ENCODE data around the gene PGAP2. TPM values are rescaled to one million over a fixed set of nuclear protein-coding genes. Genes with fewer than 3 reads are reported as not detected.
A peak's percentile ranks its signal among the peaks of the same experiment; 100 is the strongest.

Gene PGAP2
- total and polyA plus RNA-seq, 4 experiments from 2014 or later: 16.2 to 20.7 (median 18.5) TPM

DNA sequence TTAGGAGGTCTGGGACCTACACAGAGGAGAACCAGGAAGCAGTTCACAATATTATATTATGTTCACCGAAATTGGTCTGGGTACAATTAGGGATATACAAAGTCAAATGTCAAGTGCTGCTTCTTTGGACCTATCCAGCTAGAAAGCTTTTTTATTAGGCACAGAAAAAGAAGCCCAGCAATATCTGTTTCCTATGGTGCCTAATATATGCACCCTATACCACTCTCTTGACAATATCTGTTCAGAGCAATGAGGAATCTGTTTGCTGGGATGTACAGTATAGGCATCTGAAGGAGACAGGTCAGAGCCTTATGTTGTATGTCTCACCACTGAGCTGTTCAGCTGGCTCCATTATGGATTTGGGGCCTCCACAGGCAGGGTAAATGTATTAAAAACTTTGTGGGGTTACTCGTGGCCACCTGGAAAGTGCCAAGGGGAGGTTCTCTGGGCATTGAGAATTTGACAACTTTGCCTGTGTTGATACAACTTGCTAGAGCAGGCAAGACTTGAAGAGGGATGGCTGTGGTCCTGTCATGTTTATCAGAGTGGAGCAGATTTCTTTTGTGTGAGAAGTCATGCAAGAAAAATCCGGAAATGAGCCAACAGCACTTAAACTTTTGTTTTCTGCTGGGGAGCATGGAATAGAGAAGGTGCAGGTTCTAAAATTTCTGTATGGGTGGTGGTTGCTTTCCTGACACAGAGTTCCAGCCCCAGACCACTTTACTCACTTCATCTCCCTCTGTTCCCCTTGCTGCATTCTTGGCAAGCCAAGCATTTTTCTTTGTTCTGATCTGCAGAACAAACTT lies 57.2 kb downstream of the PGAP2 start:
- Mint-ChIP-seq H3K4me1 (peaks cover 68 to 99% (median 88%) of the 10 kb centered on the region in 4 donors), H3K27ac (peak overlapping the region; percentile 72 to 92 (median 82)), H3K36me3 (peaks cover 0 to 1% of the 10 kb centered on the region in 2 donors), H3K27me3 (no peaks in the 10 kb centered on the region), H3K4me3 (peak overlapping the region; percentile 5 to 80 (median 64)), H3K9me3 (no peaks in the 10 kb centered on the region)
- Histone ChIP-seq H3K27ac (ENCODE audit: low read depth, low read length) (no peak overlapping the region), H3K4me1 (ENCODE audit: insufficient read depth, low read length) (peaks cover 93% of the 10 kb centered on the region), H3K9me3 (ENCODE audit: control insufficient read depth in 1 of 2, low read length in 2 of 2) (no peaks in the 10 kb centered on the region), H3K36me3 (ENCODE audit: insufficient read depth, low read length) (no peaks in the 10 kb centered on the region), H3K27me3 (ENCODE audit: insufficient read depth, low read length) (no peaks in the 10 kb centered on the region), H3K4me3 (ENCODE audit: low read length in 2 of 2) (no peak overlapping the region)
- CTCF ChIA-PET (ENCODE audit: partially characterized antibody): interaction anchor here (0.7 to 22.1 kb wide), 8 partner anchors 11 to 207 kb away, joined by 3 to 368 read pairs (median 4); partner anchors contain the start of gene STIM1
- no peak for DNase-seq
- POLR2A ChIA-PET (ENCODE audit: partially characterized antibody): interaction anchor here (0.6 to 3.0 kb wide), 6 partner anchors 8 to 84 kb away, joined by 3 to 30 read pairs (median 4); partner anchors contain the start of genes RHOG and STIM1
- intact Hi-C loops (cut with micrococcal nuclease): loop anchor here (1.0 to 5.0 kb wide), 2 partner anchors 9 to 42 kb away; no protein-coding TSS in a partner anchor

DNA sequence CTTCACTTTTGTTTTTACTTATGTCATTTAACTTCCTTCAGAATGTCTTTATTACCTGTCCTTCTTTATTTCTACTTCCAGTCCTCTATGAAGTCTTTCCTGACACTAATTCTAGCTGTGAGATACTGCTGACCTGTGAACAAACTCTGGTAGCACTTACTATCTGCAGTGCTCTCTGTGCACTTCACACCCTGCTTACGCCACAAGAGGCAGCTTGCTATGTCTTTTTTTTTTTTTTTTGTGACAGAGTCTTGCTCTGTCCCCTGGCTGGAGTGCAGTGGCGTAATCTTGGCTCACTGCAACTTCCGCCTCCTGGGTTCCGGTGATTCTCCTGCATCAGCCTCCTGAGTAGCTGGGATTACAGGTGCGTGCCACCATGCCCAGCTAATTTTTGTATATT lies 57.8 kb downstream of the PGAP2 start:
- H3K27ac Mint-ChIP-seq: peak overlapping the region; percentile 24 to 92 (median 82)
- H3K4me1 Mint-ChIP-seq: peaks cover 67 to 99% (median 86%) of the 10 kb centered on the region in 4 donors
- ChIA-PET POLR2A (ENCODE audit: partially characterized antibody) (interaction anchor here (0.6 to 5.8 kb wide), 5 partner anchors 11 to 84 kb away, joined by 3 to 47 read pairs (median 7); partner anchors contain the start of genes RHOG and STIM1), CTCF (ENCODE audit: partially characterized antibody) (interaction anchor here (0.7 to 22.1 kb wide), 5 partner anchors 12 to 207 kb away, joined by 3 to 368 read pairs (median 4); partner anchors contain the start of gene STIM1)
- no peaks in the 10 kb centered on the region for H3K9me3 Mint-ChIP-seq
- Histone ChIP-seq H3K27me3 (ENCODE audit: insufficient read depth, low read length) (no peaks in the 10 kb centered on the region), H3K36me3 (ENCODE audit: insufficient read depth, low read length) (no peaks in the 10 kb centered on the region), H3K4me1 (ENCODE audit: insufficient read depth, low read length) (peaks cover 91% of the 10 kb centered on the region), H3K4me3 (ENCODE audit: low read length in 2 of 2) (no peak overlapping the region), H3K9me3 (ENCODE audit: control insufficient read depth in 1 of 2, low read length in 2 of 2) (no peaks in the 10 kb centered on the region), H3K27ac (ENCODE audit: low read depth, low read length) (no peak overlapping the region)
- peaks cover 0 to 2% of the 10 kb centered on the region in 2 donors for H3K36me3 Mint-ChIP-seq
- H3K27me3 Mint-ChIP-seq: no peaks in the 10 kb centered on the region
- intact Hi-C loops (cut with micrococcal nuclease): loop anchor here (5.0 kb wide), 1 partner anchor 41 kb away; no protein-coding TSS in a partner anchor
- no peak for DNase-seq
- H3K4me3 Mint-ChIP-seq: peak overlapping the region; percentile 5 to 80 (median 64)

DNA sequence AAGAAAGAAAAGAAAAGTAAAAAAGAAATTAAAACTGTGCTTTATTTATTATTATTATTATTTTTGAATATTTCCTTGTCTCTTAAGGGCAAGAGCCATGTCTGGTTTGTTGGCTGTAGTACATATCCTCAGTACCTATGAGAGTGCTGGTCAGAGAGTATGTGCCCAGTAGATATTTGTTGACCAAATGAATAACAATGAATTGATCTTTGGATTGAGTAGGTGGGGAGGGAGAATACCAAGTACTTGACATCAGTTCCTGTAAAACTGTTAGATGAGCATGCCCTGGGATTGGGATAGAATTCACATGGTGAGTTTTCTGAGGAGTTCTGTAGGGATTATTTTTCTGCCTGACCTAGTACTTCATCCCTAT lies 58.5 kb downstream of the PGAP2 start:
- H3K27ac Mint-ChIP-seq: peak overlapping the region; percentile 4 to 87 (median 80)
- H3K9me3 Mint-ChIP-seq: no peaks in the 10 kb centered on the region
- H3K4me3 ChIP-seq (ENCODE audit: low read length in 2 of 2): no peak overlapping the region
- no peak overlapping the region for H3K27ac ChIP-seq (ENCODE audit: low read depth, low read length)
- intact Hi-C loops (cut with micrococcal nuclease): loop anchor here (5.0 kb wide), 1 partner anchor 40 kb away; no protein-coding TSS in a partner anchor
- CTCF ChIA-PET (ENCODE audit: partially characterized antibody): interaction anchor here (1.0 to 22.1 kb wide), 7 partner anchors 11 to 206 kb away, joined by 3 to 368 read pairs (median 6); partner anchors contain the start of gene STIM1
- H3K4me1 ChIP-seq (ENCODE audit: insufficient read depth, low read length): peaks cover 91% of the 10 kb centered on the region
- H3K4me1 Mint-ChIP-seq: peaks cover 68 to 99% (median 86%) of the 10 kb centered on the region in 4 donors
- DNase-seq: no peak
- POLR2A ChIA-PET (ENCODE audit: partially characterized antibody): interaction anchor here (0.6 to 5.8 kb wide), 6 partner anchors 7 to 28 kb away, joined by 3 to 47 read pairs (median 5); partner anchors contain the start of genes RHOG and STIM1
- no peaks in the 10 kb centered on the region for H3K36me3 ChIP-seq (ENCODE audit: insufficient read depth, low read length)
- H3K36me3 Mint-ChIP-seq: peaks cover 4 to 7% of the 10 kb centered on the region in 2 donors
- H3K4me3 Mint-ChIP-seq: peak overlapping the region in 5 of 8 donors; percentile 10 to 80 (median 24)
- no peaks in the 10 kb centered on the region for H3K27me3 Mint-ChIP-seq
- no peaks in the 10 kb centered on the region for H3K27me3 ChIP-seq (ENCODE audit: insufficient read depth, low read length)
- no peaks in the 10 kb centered on the region for H3K9me3 ChIP-seq (ENCODE audit: control insufficient read depth in 1 of 2, low read length in 2 of 2)

DNA sequence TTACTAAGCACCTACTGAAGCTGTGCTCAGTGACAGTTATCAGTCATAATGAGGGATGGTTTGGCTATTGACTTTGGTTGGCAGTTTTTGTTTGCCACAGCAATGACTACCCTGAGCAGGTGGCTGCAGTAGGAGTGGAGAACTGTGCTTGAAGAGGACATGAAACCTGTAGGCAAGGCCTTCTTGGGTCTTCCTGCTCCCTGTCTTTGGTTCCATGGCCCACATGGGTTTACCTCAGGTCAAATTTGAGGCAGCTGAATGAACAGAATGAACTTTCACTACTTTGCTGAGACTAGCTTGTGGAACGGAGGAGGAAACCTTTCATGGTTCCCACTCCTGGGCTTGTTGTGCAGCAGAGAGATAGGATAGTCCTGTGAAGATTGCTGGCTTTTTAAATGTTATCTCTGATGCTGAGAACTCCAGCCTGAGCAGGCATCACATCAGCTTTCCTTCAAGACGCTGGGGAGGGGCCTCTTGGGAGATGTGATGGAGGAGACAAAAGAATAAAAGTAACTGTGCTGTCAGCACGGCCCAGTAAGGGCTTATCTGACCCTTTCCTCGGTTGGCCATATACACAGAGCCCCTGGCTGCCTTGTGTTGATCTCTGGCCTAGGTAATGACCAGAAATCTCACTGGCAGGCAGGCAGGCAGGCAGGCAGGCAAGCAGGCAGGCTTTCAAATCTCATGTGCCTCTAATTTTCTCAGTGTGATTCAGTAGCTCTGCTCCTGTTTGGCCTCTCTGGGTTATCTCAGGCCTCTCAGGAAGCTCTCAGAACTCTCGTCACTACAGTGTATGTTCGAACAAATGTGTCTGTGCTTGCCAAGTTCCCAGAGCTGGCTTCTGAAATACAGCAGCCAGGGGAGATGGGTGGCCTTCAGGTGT lies 59.1 kb downstream of the PGAP2 start:
- intact Hi-C loops (cut with micrococcal nuclease): loop anchor here (5.0 kb wide), 1 partner anchor 40 kb away; no protein-coding TSS in a partner anchor

DNA sequence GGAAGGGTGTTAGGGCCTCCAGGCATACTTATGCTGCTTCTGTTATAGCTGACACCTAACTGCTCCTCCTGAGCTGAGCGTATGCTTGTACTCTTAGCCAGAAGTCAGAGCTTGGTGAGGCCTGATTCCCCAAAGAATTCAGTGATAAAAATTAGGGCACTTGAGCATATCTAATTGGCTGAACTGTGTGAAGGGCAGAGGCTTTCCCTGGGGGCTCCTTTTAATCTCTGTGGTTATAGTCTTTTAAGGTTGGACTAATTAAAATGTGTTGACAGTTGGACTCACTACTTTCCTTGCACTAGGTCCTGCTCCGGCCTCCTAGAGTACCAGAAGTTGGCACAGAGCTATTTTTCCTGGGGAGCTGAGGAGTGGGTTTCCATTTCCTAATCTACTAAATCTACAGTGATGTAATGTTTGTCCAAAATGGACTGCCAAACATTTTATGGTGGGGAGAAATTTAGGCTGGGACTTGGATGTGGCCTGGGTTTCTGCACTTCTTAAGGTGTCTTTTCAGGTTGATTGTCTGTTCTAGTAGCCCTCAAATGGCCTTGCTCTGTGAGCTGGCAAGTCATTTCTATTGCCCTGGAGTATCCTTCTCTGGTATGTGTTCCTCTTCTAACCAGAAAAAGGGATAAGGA lies 65.5 kb downstream of the PGAP2 start:
- DNase-seq: no peak
- Mint-ChIP-seq H3K27ac (peak overlapping the region in 6 of 7 donors; percentile 9 to 78 (median 22)), H3K4me1 (peaks cover 59 to 93% (median 79%) of the 10 kb centered on the region in 4 donors), H3K9me3 (no peaks in the 10 kb centered on the region), H3K36me3 (peaks cover 9 to 18% of the 10 kb centered on the region in 2 donors), H3K4me3 (peak overlapping the region in 1 of 8 donors; percentile 36), H3K27me3 (no peaks in the 10 kb centered on the region)
- Histone ChIP-seq H3K4me1 (ENCODE audit: insufficient read depth, low read length) (peaks cover 84% of the 10 kb centered on the region), H3K36me3 (ENCODE audit: insufficient read depth, low read length) (no peaks in the 10 kb centered on the region), H3K27me3 (ENCODE audit: insufficient read depth, low read length) (no peaks in the 10 kb centered on the region), H3K27ac (ENCODE audit: low read depth, low read length) (no peak overlapping the region), H3K9me3 (ENCODE audit: control insufficient read depth in 1 of 2, low read length in 2 of 2) (no peaks in the 10 kb centered on the region), H3K4me3 (ENCODE audit: low read length in 2 of 2) (no peak overlapping the region)
- ChIA-PET CTCF (ENCODE audit: partially characterized antibody) (interaction anchor here (0.8 to 22.1 kb wide), 5 partner anchors 13 to 200 kb away, joined by 3 to 368 read pairs (median 5); partner anchors contain the start of genes RHOG and STIM1), POLR2A (ENCODE audit: partially characterized antibody) (interaction anchor here (0.8 to 7.9 kb wide), 5 partner anchors 9 to 57 kb away, joined by 3 to 58 read pairs (median 3); partner anchors contain the start of gene STIM1)
- intact Hi-C loops (cut with micrococcal nuclease): loop anchor here (1.0 kb wide), 1 partner anchor 9 kb away; no protein-coding TSS in a partner anchor

More for the DNA sequence above, 59.1 kb downstream of the PGAP2 start:
- Histone ChIP-seq H3K27ac (ENCODE audit: low read depth, low read length) (no peak overlapping the region), H3K9me3 (ENCODE audit: control insufficient read depth in 1 of 2, low read length in 2 of 2) (no peaks in the 10 kb centered on the region), H3K36me3 (ENCODE audit: insufficient read depth, low read length) (no peaks in the 10 kb centered on the region), H3K27me3 (ENCODE audit: insufficient read depth, low read length) (no peaks in the 10 kb centered on the region), H3K4me3 (ENCODE audit: low read length in 2 of 2) (no peak overlapping the region), H3K4me1 (ENCODE audit: insufficient read depth, low read length) (peaks cover 88% of the 10 kb centered on the region)
- ChIA-PET POLR2A (ENCODE audit: partially characterized antibody) (interaction anchor here (0.6 to 5.8 kb wide), 7 partner anchors 8 to 29 kb away, joined by 3 to 47 read pairs (median 6); partner anchors contain the start of genes RHOG and STIM1), CTCF (ENCODE audit: partially characterized antibody) (interaction anchor here (1.0 to 22.1 kb wide), 8 partner anchors 11 to 205 kb away, joined by 3 to 368 read pairs (median 6); partner anchors contain the start of gene STIM1)
- Mint-ChIP-seq H3K9me3 (no peaks in the 10 kb centered on the region), H3K36me3 (peaks cover 6% of the 10 kb centered on the region in 2 donors), H3K4me1 (peaks cover 63 to 97% (median 83%) of the 10 kb centered on the region in 4 donors), H3K27ac (peak overlapping the region; percentile 60 to 93 (median 87)), H3K27me3 (no peaks in the 10 kb centered on the region), H3K4me3 (peak overlapping the region in 7 of 8 donors; percentile 17 to 70 (median 24))
- no peak for DNase-seq

Data from CD4-positive, alpha-beta memory T cell (primary cell).